SU-DHL-6 (cell line): ENCODE data around the gene SCLY.

Source experiments
- H2AFZ ChIP-seq: fragments of 200-600 bp; sonication (generic); 2 replicates; pipeline ENCODE4 v1.6.1; 2014; ENCODE audit warnings: low read depth, mild to moderate bottlenecking, moderate library complexity, mixed read lengths, antibody characterized with exemption, low read length; ENCODE audit not compliant: severe bottlenecking
- H3F3A ChIP-seq: fragments of 200-600 bp; shearing (Covaris generic); 2 replicates; pipeline ENCODE4 v1.6.0; 2016; ENCODE audit warnings: antibody characterized with exemption, mild to moderate bottlenecking; ENCODE audit not compliant: insufficient read depth
- H3K27ac ChIP-seq: fragments of 200-600 bp; sonication (generic); 2 replicates; pipeline ENCODE4 v1.5.1; 2016; ENCODE audit warnings: low read depth, mild to moderate bottlenecking, low read length, moderate library complexity, mixed read lengths
- H3K27me3 ChIP-seq: fragments of 200-600 bp; sonication (generic), shearing (Covaris generic); 2 replicates; pipeline ENCODE4 v1.6.0; 2014; ENCODE audit warnings: mild to moderate bottlenecking, low read length
- H3K36me3 ChIP-seq: fragments of 200-600 bp; sonication (generic); 2 replicates; pipeline ENCODE4 v1.6.1; 2014; ENCODE audit warnings: mild to moderate bottlenecking, low read length, mixed read lengths
- H3K4me2 ChIP-seq: fragments of 300-600, 200-600 bp; shearing (Covaris generic), sonication (generic); 2 replicates; pipeline ENCODE4 v1.6.0; 2014; ENCODE audit warnings: low read length, low read depth, mild to moderate bottlenecking; ENCODE audit not compliant: poor library complexity, severe bottlenecking
- H3K4me3 ChIP-seq: fragments of 200-600 bp; sonication (generic); 2 replicates; pipeline ENCODE4 v1.5.1; 2014; ENCODE audit warnings: antibody characterized with exemption, low read length, mild to moderate bottlenecking, mixed read lengths; ENCODE audit not compliant: insufficient read depth, poor library complexity, severe bottlenecking
- H3K79me2 ChIP-seq: fragments of 200-600 bp; sonication (generic); 2 replicates; pipeline ENCODE4 v1.6.1; 2014; ENCODE audit warnings: mild to moderate bottlenecking, low read length, moderate library complexity; ENCODE audit not compliant: insufficient read depth
- H3K9ac ChIP-seq: fragments of 200-600 bp; sonication (generic); 2 replicates; pipeline ENCODE4 v1.7.0; 2014; ENCODE audit warnings: mild to moderate bottlenecking, low read length
- H3K9me2 ChIP-seq: fragments of 200-600 bp; sonication (generic); replicated peaks from 2 replicates; pipeline ENCODE4 v1.6.1; 2014; ENCODE audit warnings: low read length; ENCODE audit not compliant: insufficient read depth
- H3K9me3 ChIP-seq: fragments of 200-600 bp; sonication (generic); 2 replicates; pipeline ENCODE4 v1.6.1; 2014; ENCODE audit warnings: low read length, mixed read lengths; ENCODE audit not compliant: insufficient read depth
- H4K20me1 ChIP-seq: fragments of 200-600 bp; sonication (generic); 2 replicates; pipeline ENCODE4 v1.6.1; 2014; ENCODE audit warnings: low read depth, mild to moderate bottlenecking, antibody characterized with exemption, low read length, moderate library complexity, mixed read lengths
- EZH2phosphoT487 ChIP-seq: fragments of 200-600 bp; sonication (generic), shearing (Covaris generic); conservative IDR thresholded peaks from 2 replicates; pipeline ENCODE4 v1.6.1; 2018; ENCODE audit warnings: mild to moderate bottlenecking, antibody characterized with exemption, low read length, moderate library complexity, mixed read lengths
- TF ChIP-seq, protein P1 (sequence below): fragments of 200-600 bp; sonication (generic); IDR thresholded peaks from one replicate; pipeline ENCODE4 v1.5.1; 2017; ENCODE audit warnings: antibody characterized with exemption, mild to moderate bottlenecking, low read length, moderate library complexity; ENCODE audit not compliant: insufficient read depth, poor library complexity, severe bottlenecking

The SCLY gene

DNA sequence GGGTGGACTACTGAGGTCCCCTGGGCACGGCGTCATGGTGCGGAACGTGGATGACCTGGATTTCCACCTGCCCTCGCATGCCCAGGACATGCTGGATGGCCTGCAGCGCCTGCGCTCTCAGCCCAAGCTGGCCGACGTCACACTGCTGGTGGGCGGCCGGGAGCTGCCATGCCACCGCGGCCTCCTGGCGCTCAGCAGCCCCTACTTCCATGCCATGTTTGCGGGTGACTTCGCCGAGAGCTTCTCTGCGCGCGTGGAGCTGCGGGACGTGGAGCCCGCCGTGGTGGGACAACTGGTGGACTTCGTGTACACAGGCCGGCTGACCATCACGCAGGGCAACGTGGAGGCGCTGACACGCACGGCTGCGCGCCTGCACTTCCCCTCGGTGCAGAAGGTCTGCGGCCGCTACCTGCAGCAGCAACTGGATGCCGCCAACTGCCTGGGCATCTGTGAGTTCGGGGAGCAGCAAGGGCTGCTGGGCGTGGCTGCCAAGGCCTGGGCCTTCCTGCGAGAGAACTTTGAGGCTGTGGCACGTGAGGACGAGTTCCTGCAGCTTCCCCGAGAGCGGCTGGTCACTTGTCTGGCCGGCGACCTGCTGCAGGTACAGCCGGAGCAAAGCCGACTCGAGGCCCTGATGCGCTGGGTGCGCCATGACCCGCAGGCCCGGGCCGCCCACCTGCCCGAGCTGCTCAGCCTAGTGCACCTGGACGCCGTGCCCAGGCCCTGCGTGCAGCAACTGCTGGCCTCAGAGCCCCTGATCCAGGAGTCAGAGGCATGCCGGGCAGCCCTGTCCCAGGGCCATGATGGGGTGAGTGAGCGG, 80.1 kb downstream of the SCLY start:
- Histone ChIP-seq H3K36me3 (no peaks in the 10 kb centered on the region), H3F3A (no peaks in the 10 kb centered on the region), H3K4me2 (no peak overlapping the region), H3K79me2 (no peaks in the 10 kb centered on the region), H3K9ac (no peak overlapping the region), H3K9me2 (no peaks in the 10 kb centered on the region), H4K20me1 (no peaks in the 10 kb centered on the region), H3K4me3 (no peak overlapping the region), H2AFZ (no peak overlapping the region), H3K9me3 (no peaks in the 10 kb centered on the region), H3K27ac (no peak overlapping the region), H3K27me3 (no peaks in the 10 kb centered on the region)
- TF ChIP-seq EZH2phosphoT487 = no peak
- TF ChIP-seq, protein P1, sequence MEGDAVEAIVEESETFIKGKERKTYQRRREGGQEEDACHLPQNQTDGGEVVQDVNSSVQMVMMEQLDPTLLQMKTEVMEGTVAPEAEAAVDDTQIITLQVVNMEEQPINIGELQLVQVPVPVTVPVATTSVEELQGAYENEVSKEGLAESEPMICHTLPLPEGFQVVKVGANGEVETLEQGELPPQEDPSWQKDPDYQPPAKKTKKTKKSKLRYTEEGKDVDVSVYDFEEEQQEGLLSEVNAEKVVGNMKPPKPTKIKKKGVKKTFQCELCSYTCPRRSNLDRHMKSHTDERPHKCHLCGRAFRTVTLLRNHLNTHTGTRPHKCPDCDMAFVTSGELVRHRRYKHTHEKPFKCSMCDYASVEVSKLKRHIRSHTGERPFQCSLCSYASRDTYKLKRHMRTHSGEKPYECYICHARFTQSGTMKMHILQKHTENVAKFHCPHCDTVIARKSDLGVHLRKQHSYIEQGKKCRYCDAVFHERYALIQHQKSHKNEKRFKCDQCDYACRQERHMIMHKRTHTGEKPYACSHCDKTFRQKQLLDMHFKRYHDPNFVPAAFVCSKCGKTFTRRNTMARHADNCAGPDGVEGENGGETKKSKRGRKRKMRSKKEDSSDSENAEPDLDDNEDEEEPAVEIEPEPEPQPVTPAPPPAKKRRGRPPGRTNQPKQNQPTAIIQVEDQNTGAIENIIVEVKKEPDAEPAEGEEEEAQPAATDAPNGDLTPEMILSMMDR = no peak

DNA sequence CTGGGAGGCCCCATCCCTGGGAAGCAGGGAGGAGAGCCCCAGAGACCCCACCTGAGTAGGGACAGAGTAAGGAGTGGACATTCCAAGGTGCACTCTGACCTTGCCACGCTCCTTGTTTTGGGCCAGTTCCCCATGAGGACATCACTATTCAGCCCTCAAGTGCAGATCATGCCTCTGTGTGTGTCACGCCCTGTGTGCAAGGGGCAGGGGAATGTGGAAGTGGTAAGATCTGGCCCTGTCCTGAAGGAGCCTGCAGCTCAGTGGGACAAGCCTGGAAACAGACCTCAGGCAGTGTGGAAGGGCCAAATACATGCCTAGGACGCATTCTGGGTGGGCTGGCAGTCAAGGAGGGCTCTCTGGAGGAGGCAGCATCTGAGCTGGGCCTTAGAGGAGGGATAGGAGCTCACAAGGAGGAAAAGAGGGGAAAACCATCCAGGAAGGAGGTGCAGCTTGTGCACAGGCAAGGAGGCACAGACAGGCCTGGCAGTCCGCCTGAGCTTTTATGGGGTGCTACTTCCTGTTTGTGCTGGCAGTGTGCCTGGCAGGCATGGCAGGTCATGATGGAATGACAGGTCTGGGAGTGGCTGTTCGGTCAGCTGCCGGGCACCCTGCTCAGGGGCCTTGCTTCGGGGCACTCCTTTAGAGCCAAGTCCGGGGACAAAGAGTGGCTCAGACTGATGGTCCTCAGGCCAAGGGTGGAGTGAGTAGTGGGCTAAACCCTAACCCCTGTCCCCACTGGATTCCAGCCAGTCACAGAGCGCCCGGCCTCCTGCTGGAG, 80.9 kb downstream of the SCLY start:
- Histone ChIP-seq H3K9me2 (no peaks in the 10 kb centered on the region), H3K4me2 (no peak overlapping the region), H3F3A (no peaks in the 10 kb centered on the region), H3K36me3 (no peaks in the 10 kb centered on the region), H3K9me3 (no peaks in the 10 kb centered on the region), H3K4me3 (no peak overlapping the region), H3K27ac (no peak overlapping the region), H2AFZ (no peak overlapping the region), H3K9ac (no peak overlapping the region), H3K27me3 (no peaks in the 10 kb centered on the region), H4K20me1 (no peaks in the 10 kb centered on the region), H3K79me2 (no peaks in the 10 kb centered on the region)
- TF ChIP-seq EZH2phosphoT487 = no peak
- TF ChIP-seq, protein P1 = no peak

DNA sequence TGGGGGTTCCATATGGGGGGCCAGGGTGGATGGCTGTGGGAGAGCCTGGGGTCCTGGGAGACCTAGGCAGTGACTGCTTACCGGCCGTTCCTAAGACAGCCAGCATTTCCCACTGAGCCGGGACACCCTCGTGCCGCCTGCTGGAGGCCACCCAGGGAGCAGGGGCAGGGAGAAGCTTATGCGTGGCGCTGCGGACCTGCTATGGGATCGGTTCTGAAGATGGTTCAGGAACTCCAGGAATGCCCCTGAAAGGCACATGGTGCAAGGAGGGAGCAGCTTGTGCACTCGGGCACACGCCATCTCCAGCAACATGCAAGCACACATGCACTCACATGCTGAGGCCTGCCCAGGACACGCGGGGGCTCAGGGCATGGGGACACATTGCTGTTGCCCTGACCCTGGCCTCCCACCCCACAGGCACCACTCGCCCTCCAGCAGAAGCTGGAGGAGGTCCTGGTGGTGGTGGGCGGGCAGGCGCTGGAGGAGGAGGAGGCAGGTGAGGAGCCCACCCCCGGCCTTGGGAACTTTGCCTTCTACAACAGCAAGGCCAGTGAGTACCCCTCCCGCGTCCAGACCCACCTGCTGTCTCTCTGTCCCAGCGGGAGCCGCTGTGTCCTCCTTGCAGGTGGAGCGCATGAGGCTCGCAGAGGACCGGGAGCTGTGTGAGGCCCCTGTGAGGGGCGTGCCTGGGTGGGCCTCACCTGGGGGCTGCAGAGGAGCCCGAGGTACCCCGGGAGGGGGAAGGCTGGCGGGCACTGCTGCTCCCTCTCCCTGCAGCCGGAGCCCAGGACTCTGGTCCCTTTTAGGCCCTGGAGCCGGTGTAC, 81.8 kb downstream of the SCLY start:
- Histone ChIP-seq H3K9ac (no peak overlapping the region), H3F3A (no peaks in the 10 kb centered on the region)

More for the DNA sequence above, 81.8 kb downstream of the SCLY start:
- no peak overlapping the region for H3K4me3 ChIP-seq
- no peak overlapping the region for H2AFZ ChIP-seq
- no peaks in the 10 kb centered on the region for H3K27me3 ChIP-seq
- no peaks in the 10 kb centered on the region for H3K36me3 ChIP-seq
- H3K9me2 ChIP-seq = no peaks in the 10 kb centered on the region
- no peaks in the 10 kb centered on the region for H3K79me2 ChIP-seq
- TF ChIP-seq EZH2phosphoT487 = no peak
- TF ChIP-seq, protein P1 = no peak
- H4K20me1 ChIP-seq = no peaks in the 10 kb centered on the region
- no peak overlapping the region for H3K27ac ChIP-seq
- H3K9me3 ChIP-seq = no peaks in the 10 kb centered on the region
- H3K4me2 ChIP-seq = no peak overlapping the region
